ACC112 (cell line): Measurements from ENCODE around the gene SH2D3A.

Source experiments
- H2AFZ ChIP-seq: fragments of 200-600 bp; sonication (generic); one replicate; pipeline ENCODE4 v1.6.0; 2017; ENCODE audit warnings: antibody characterized with exemption, low read length; ENCODE audit not compliant: unreplicated experiment
- H3K27ac ChIP-seq: fragments of 200-600 bp; sonication (generic); 2 replicates; pipeline ENCODE4 v1.5.1; 2014; ENCODE audit warnings: low read depth, mild to moderate bottlenecking, antibody characterized with exemption, low read length, moderate library complexity
- H3K27me3 ChIP-seq: fragments of 200-600 bp; sonication (generic); 2 replicates; pipeline ENCODE4 v1.6.1; 2014; ENCODE audit warnings: mild to moderate bottlenecking, antibody characterized with exemption, low read length, moderate library complexity, mixed read lengths; ENCODE audit not compliant: insufficient read depth
- H3K36me3 ChIP-seq: fragments of 200-600 bp; sonication (generic); 2 replicates; pipeline ENCODE4 v1.6.1; 2016; ENCODE audit warnings: mild to moderate bottlenecking, antibody characterized with exemption, low read length, moderate library complexity, mixed read lengths; ENCODE audit not compliant: insufficient read depth
- H3K4me1 ChIP-seq: fragments of 200-600 bp; sonication (generic); one replicate; pipeline ENCODE4 v1.6.1; 2016; ENCODE audit warnings: low read length, mixed read lengths; ENCODE audit not compliant: insufficient read depth, unreplicated experiment, control insufficient read depth
- H3K4me3 ChIP-seq: fragments of 200-600 bp; sonication (generic); 2 replicates; pipeline ENCODE4 v1.5.1; 2014; ENCODE audit warnings: mild to moderate bottlenecking, low read depth, low read length
- H3K79me2 ChIP-seq: fragments of 200-600 bp; sonication (generic); one replicate; pipeline ENCODE4 v1.6.0; 2016; ENCODE audit warnings: low read length; ENCODE audit not compliant: control insufficient read depth, unreplicated experiment, insufficient read depth

The SH2D3A gene

GRCh38 chr19:6730153-6730804 is 37.0 kb downstream of the SH2D3A start:
- H3K79me2 ChIP-seq = no peaks in the 10 kb centered on the region
- H3K27ac ChIP-seq = no peak overlapping the region

GRCh38 chr19:6729573-6730152 is 37.6 kb downstream of the SH2D3A start:
- H3K4me1 ChIP-seq = no peaks in the 10 kb centered on the region
- no peaks in the 10 kb centered on the region for H3K79me2 ChIP-seq
- no peak overlapping the region for H2AFZ ChIP-seq
- H3K36me3 ChIP-seq = no peaks in the 10 kb centered on the region
- no peak overlapping the region for H3K4me3 ChIP-seq
- H3K27ac ChIP-seq = no peak overlapping the region
- H3K27me3 ChIP-seq = no peaks in the 10 kb centered on the region

More at GRCh38 chr19:6730153-6730804, 37.0 kb downstream of the SH2D3A start:
- Histone ChIP-seq H3K36me3 (no peaks in the 10 kb centered on the region), H3K4me1 (peaks cover under 1% of the 10 kb centered on the region), H3K4me3 (no peak overlapping the region), H2AFZ (no peak overlapping the region), H3K27me3 (no peaks in the 10 kb centered on the region)

- H3K27me3 ChIP-seq = no peaks in the 10 kb centered on the region
- no peak overlapping the region for H3K27ac ChIP-seq
- no peaks in the 10 kb centered on the region for H3K79me2 ChIP-seq
- no peaks in the 10 kb centered on the region for H3K4me1 ChIP-seq
- H3K4me3 ChIP-seq = no peak overlapping the region
- H2AFZ ChIP-seq = no peak overlapping the region
- H3K36me3 ChIP-seq = no peaks in the 10 kb centered on the region
Observed at GRCh38 chr19:6728346-6728745, 38.9 kb downstream of the SH2D3A start.

- Histone ChIP-seq H3K4me3 (no peak overlapping the region), H3K36me3 (no peaks in the 10 kb centered on the region), H3K27me3 (no peaks in the 10 kb centered on the region), H3K4me1 (peaks cover 20% of the 10 kb centered on the region), H3K79me2 (no peaks in the 10 kb centered on the region), H2AFZ (no peak overlapping the region), H3K27ac (no peak overlapping the region)
Observed at GRCh38 chr19:6725513-6726231, 41.6 kb downstream of the SH2D3A start.

- Histone ChIP-seq H3K27me3 (no peaks in the 10 kb centered on the region), H3K27ac (no peak overlapping the region), H3K4me1 (peaks cover 20% of the 10 kb centered on the region), H2AFZ (no peak overlapping the region), H3K36me3 (no peaks in the 10 kb centered on the region), H3K79me2 (no peaks in the 10 kb centered on the region), H3K4me3 (no peak overlapping the region)
Observed at GRCh38 chr19:6724631-6725492, 42.4 kb downstream of the SH2D3A start.

GRCh38 chr19:6723738-6724137 is 43.5 kb downstream of the SH2D3A start:
- Histone ChIP-seq H3K27me3 (no peaks in the 10 kb centered on the region), H3K4me3 (no peak overlapping the region), H3K79me2 (no peaks in the 10 kb centered on the region), H3K36me3 (no peaks in the 10 kb centered on the region; the same call in 1 of the 2 replicates), H3K4me1 (peaks cover 20% of the 10 kb centered on the region), H2AFZ (no peak overlapping the region), H3K27ac (no peak overlapping the region)

GRCh38 chr19:6723108-6723618 is 44.1 kb downstream of the SH2D3A start:
- no peak overlapping the region for H3K27ac ChIP-seq
- 0 out of 2 replicates have a peak overlapping the region, but pooled peaks have one; percentile 8 for H3K4me3 ChIP-seq
- peaks cover 20% of the 10 kb centered on the region for H3K4me1 ChIP-seq
- no peaks in the 10 kb centered on the region for H3K27me3 ChIP-seq
- H3K79me2 ChIP-seq = no peaks in the 10 kb centered on the region
- H2AFZ ChIP-seq = no peak overlapping the region
- H3K36me3 ChIP-seq = peaks cover 3% of the 10 kb centered on the region; the same call in 1 of the 2 replicates

- Histone ChIP-seq H2AFZ (no peak overlapping the region), H3K4me1 (peaks cover 20% of the 10 kb centered on the region), H3K4me3 (no peak overlapping the region), H3K27ac (no peak overlapping the region), H3K36me3 (peaks cover 14% of the 10 kb centered on the region; the same call in 1 of the 2 replicates), H3K79me2 (no peaks in the 10 kb centered on the region), H3K27me3 (no peaks in the 10 kb centered on the region)
Observed at GRCh38 chr19:6721773-6722172, 45.5 kb downstream of the SH2D3A start.

GRCh38 chr19:6721138-6721474 is 46.1 kb downstream of the SH2D3A start:
- Histone ChIP-seq H3K36me3 (peaks cover 14% of the 10 kb centered on the region; the same call in 1 of the 2 replicates), H3K27ac (peak overlapping the region; percentile 34; the same call in 1 of the 2 replicates), H3K4me1 (peaks cover 20% of the 10 kb centered on the region), H3K27me3 (no peaks in the 10 kb centered on the region), H3K79me2 (no peaks in the 10 kb centered on the region), H3K4me3 (peak overlapping the region; percentile 39; the same call in 1 of the 2 replicates), H2AFZ (no peak overlapping the region)
